Measurements from ENCODE around the gene SENP6.

DNA sequence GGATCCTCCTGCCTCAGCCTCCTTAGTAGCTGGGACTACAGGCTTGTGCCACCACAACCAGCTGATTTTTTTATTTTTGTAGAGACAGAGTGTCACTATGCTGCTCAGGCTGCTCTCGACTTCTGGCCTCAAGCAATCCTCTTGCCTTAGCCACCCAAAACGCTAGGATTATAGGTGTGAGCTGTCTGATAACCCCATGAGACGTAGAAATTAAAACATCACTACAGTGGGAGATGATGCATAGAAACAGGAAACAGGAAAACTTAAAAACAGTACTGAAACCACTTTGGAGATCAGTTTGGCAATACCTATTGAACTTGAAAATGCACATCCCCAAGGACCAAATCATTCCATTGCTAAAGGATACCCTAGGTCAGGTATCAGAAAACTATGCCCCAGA, 10.8 kb downstream of the SENP6 start:
- TF ChIP-seq, protein P1, sequence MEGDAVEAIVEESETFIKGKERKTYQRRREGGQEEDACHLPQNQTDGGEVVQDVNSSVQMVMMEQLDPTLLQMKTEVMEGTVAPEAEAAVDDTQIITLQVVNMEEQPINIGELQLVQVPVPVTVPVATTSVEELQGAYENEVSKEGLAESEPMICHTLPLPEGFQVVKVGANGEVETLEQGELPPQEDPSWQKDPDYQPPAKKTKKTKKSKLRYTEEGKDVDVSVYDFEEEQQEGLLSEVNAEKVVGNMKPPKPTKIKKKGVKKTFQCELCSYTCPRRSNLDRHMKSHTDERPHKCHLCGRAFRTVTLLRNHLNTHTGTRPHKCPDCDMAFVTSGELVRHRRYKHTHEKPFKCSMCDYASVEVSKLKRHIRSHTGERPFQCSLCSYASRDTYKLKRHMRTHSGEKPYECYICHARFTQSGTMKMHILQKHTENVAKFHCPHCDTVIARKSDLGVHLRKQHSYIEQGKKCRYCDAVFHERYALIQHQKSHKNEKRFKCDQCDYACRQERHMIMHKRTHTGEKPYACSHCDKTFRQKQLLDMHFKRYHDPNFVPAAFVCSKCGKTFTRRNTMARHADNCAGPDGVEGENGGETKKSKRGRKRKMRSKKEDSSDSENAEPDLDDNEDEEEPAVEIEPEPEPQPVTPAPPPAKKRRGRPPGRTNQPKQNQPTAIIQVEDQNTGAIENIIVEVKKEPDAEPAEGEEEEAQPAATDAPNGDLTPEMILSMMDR (IDR thresholded peaks at IDR 0.05; ENCODE audit: low read depth, low read length, missing input control) = no peak
- no peak for TF ChIP-seq FOXA1 (IDR thresholded peaks at IDR 0.05)
- no peak for TF ChIP-seq JUND (IDR thresholded peaks at IDR 0.05)

Data from liver (tissue), 3 donors.